GM23338 (cell line): ENCODE results near the gene SYNE1.

Experiments
- CREB1 ChIP-seq: fragments of 250-450 bp; sonication (Bioruptor Pico); IDR thresholded peaks from 2 replicates; pipeline ENCODE4 v1.5.0; 2020; ENCODE audit warnings: low read depth, mild to moderate bottlenecking, moderate library complexity
- CTCF ChIP-seq, 2 experiments: fragments of 200-600 bp in 1 of 2; sonication (generic) in 1 of 2; conservative IDR thresholded peaks; 2 replicates each; pipeline versions ENCODE4 v1.5.1 to v1.6.1; 2016 to 2017; ENCODE audit warnings: antibody characterized with exemption in 2 of 2, low read depth in 2 of 2, mild to moderate bottlenecking in 2 of 2, moderate library complexity in 1 of 2

DNA sequence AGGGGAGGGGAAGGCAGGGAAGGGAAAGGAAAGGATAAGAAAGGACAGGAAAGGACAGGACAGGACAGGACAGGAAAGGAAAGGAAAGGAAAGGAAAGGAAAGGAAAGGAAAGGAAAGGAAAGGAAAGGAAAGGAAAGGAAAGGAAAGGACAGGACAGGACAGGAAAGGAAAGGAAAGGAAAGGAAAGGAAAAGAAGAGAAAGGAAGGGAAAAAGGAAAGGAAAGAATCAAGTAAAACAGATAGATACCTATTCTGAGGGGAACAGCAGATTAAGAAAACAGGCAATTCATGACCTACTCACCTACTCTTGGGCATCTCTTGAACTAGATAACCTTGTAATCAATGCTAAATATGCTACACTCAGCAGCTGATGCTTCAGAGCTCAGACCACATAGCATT, 265.4 kb downstream of the SYNE1 start:
- TF ChIP-seq CTCF (conservative IDR thresholded peaks at IDR 0.05; ENCODE audit: low read depth in 2 of 2) = no peak
- TF ChIP-seq CREB1 = no peak
